SK-N-MC (cell line): ENCODE results near the gene CCDC81.

Experiments
- DNase-seq: peaks from one replicate; pipeline ENCODE4 v3.0.0-alpha.2; 2011; ENCODE audit warnings: low read depth, low spot score
- H3K27ac ChIP-seq: fragments of 200-600 bp; sonication (generic); 2 replicates; pipeline ENCODE4 v1.5.1; 2016; ENCODE audit warnings: mixed run types
- H3K36me3 ChIP-seq: fragments of 200-600 bp; sonication (generic); 2 replicates; pipeline ENCODE4 v1.6.1; 2017; ENCODE audit warnings: antibody characterized with exemption, low read length, mixed read lengths; ENCODE audit not compliant: insufficient read depth
- H3K4me3 ChIP-seq: fragments of 200-600 bp; sonication (generic); 2 replicates; pipeline ENCODE4 v1.5.1; 2016
- H3K9ac ChIP-seq: fragments of 200-600 bp; sonication (generic); 2 replicates; pipeline ENCODE4 v1.8.0; 2017; ENCODE audit warnings: mixed run types, mixed read lengths; ENCODE audit not compliant: insufficient read length
- H3K9me3 ChIP-seq: fragments of 200-600 bp; sonication (generic); 2 replicates; pipeline ENCODE4 v1.6.1; 2017; ENCODE audit warnings: low read depth, mild to moderate bottlenecking, antibody characterized with exemption, low read length, moderate library complexity, mixed read lengths
- EZH2 ChIP-seq: fragments of 200-600 bp; sonication (generic); IDR thresholded peaks from one replicate; pipeline ENCODE4 v1.6.1; 2017; ENCODE audit warnings: antibody characterized with exemption
- FOXP2 ChIP-seq: optimal IDR thresholded peaks from 2 replicates; pipeline ENCODE3; 2011; ENCODE audit warnings: mild to moderate bottlenecking, moderate library complexity; ENCODE audit not compliant: insufficient read depth; ENCODE audit errors: extremely low read length, control extremely low read depth
- POLR2AphosphoS5 ChIP-seq: IDR thresholded peaks from 2 replicates; pipeline ENCODE4 v1.6.1; 2012; ENCODE audit warnings: mild to moderate bottlenecking, low read depth, low read length, borderline replicate concordance

Gene CCDC81

DNA sequence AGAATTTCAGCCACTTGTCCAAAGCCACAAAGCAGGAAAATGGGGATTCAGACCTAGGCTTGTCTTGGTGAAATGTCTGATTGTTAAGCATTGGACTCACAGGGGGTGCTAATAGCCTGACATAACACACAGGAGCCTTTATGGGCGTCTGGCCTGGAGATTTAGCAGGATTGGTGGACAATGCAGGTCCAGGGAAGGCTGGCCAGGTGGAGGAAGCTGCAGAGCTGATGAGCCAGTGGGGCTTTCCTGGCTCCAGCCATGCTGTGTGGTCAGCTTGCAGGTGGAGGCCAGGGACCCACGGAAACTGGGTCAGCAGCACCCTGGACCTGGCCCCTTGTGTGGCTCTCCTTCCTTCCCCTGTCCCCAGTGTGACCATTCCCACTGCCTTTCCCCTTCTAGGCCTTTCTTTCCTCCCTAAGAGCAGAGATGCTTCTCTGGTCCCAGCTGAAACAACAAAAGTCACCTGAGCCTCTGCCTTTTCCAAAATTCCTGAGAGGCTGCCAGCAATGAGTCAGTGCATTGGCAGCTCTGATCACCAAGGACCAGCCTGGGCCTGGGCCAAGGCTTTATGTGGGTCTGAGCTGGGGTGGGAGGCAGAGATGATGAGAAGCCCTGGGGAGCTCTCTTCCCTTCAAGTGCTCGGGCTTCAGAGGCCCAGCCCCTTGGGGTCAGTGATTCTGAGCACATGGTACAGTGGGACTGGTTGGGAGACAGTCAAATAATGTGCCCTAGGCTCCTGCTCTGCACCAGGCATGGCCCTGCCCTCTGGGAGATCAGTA lies 85.2 kb downstream of the CCDC81 start:
- TF ChIP-seq POLR2AphosphoS5 (no peak), EZH2 (no peak), FOXP2 (no peak)
- DNase-seq, result no peak
- no peak overlapping the region for H3K27ac ChIP-seq
- no peak overlapping the region for H3K9ac ChIP-seq
- H3K4me3 ChIP-seq, result no peak overlapping the region
- no peaks in the 10 kb centered on the region for H3K36me3 ChIP-seq
- no peaks in the 10 kb centered on the region for H3K9me3 ChIP-seq

DNA sequence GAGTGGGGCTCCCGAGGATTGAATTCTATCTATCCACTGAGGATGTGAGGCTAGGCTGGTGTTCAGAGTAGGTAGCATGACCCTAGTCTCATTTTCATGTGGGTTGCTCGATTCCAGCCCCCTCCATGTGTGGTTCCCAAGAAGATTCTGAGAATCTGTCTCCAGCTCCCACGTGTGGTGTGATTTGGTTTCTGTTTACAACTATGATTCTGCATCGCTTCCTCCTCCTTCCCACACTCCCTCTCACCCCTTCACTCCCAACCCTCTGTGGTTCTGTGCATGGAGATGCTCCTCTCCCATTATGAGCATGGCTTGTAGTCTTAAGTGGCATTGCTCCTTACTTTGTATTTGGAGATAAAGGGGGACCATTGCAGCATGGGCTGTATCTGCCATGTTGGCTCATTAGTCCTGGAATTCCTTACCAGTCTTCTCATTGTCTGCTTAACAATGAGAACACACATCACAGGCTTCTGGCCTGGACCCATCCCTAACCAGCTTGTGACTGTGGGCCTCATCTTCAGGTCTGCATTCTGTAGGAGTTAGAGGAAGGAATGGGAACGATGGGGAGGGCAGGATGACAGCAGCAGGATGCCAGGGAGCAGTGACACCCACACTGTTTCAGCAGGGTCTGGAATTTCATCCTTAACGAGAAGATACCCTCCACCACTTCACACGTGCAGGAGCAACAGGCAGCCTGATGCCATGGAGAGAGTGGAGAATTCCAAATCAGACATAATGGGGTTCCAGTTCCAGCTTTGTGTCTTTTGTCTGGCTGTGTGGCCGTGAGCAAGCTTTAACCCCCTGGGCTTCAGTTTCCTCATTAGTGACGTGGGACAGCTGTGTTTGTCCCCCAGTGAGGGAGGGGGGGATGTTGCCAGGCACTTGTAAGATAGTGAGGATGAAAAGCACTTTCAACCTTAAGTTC lies 86.0 kb downstream of the CCDC81 start:
- H3K9ac ChIP-seq, result no peak overlapping the region
- no peak overlapping the region for H3K4me3 ChIP-seq
- H3K27ac ChIP-seq, result no peak overlapping the region
- no peak for TF ChIP-seq EZH2
- TF ChIP-seq POLR2AphosphoS5, result no peak
- no peak for TF ChIP-seq FOXP2
- no peaks in the 10 kb centered on the region for H3K9me3 ChIP-seq
- no peak for DNase-seq
- H3K36me3 ChIP-seq, result no peaks in the 10 kb centered on the region

DNA sequence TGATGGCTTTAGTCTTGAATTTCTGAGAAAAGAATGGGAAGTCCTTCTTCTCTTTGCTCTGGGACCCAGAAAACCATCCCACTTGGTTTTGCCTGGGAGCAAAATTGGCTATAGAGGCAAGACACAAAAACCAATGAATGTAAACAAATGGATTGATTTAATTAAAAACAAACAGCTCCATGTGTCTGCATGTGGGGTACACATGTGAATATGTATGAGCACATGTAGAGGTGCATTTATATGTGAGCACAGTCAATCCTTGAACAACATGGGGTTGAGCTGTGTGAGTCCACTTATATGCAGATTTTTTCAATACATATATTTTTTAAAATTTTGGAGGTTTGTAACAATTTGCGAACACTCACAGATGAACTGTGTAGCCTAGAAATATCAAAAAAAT lies 87.2 kb downstream of the CCDC81 start:
- DNase-seq, result no peak
- no peak overlapping the region for H3K9ac ChIP-seq
- no peaks in the 10 kb centered on the region for H3K36me3 ChIP-seq
- H3K4me3 ChIP-seq, result no peak overlapping the region
- H3K9me3 ChIP-seq, result no peaks in the 10 kb centered on the region
- TF ChIP-seq EZH2 (no peak), POLR2AphosphoS5 (no peak), FOXP2 (no peak)
- H3K27ac ChIP-seq, result no peak overlapping the region

DNA sequence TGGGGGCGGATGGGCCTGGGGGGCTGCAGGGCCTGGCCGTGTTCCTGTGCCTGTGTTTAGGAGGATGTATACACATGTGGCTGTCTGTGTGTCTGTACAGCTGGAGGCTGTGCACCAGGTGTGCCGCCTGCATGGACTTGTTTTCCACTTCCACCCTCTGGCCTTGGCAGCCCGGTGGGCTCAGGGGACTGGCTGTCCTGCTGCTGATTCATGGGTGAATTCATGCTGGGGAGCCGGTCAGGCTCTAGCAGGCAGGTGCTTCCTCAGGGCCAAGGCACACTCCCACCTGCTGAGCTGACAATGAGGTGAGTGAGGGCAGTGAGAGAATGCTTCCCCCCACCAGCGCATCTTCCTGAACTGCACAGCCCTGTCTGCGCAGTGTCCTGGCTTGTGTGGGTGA lies 88.4 kb downstream of the CCDC81 start:
- TF ChIP-seq POLR2AphosphoS5 (no peak), EZH2 (no peak), FOXP2 (no peak)
- Histone ChIP-seq H3K9me3 (no peaks in the 10 kb centered on the region), H3K9ac (no peak overlapping the region), H3K36me3 (no peaks in the 10 kb centered on the region), H3K4me3 (no peak overlapping the region), H3K27ac (no peak overlapping the region)
- no peak for DNase-seq

DNA sequence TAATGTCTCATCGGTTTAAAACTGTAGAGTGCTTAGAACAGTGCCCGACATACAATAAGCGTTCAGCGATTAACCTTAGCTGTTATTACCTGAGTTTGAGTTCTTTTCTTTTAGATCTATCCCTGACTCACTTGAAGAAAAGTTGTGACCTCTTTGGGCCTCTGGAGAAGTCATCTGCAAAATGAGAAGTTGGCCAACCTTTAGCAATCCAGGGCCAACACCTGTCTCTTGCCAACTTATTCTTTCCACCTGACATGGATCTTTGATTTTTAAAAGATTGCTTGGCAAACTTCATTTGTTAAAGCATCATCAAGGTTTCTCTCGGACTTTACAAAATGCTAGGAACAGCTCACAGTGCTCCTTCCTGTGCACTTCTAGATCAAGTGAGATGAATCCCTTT lies 89.3 kb downstream of the CCDC81 start:
- Histone ChIP-seq H3K36me3 (no peaks in the 10 kb centered on the region), H3K9me3 (no peaks in the 10 kb centered on the region), H3K27ac (no peak overlapping the region), H3K4me3 (no peak overlapping the region), H3K9ac (no peak overlapping the region)
- TF ChIP-seq FOXP2, result no peak
- no peak for TF ChIP-seq POLR2AphosphoS5
- TF ChIP-seq EZH2, result no peak
- DNase-seq, result no peak

DNA sequence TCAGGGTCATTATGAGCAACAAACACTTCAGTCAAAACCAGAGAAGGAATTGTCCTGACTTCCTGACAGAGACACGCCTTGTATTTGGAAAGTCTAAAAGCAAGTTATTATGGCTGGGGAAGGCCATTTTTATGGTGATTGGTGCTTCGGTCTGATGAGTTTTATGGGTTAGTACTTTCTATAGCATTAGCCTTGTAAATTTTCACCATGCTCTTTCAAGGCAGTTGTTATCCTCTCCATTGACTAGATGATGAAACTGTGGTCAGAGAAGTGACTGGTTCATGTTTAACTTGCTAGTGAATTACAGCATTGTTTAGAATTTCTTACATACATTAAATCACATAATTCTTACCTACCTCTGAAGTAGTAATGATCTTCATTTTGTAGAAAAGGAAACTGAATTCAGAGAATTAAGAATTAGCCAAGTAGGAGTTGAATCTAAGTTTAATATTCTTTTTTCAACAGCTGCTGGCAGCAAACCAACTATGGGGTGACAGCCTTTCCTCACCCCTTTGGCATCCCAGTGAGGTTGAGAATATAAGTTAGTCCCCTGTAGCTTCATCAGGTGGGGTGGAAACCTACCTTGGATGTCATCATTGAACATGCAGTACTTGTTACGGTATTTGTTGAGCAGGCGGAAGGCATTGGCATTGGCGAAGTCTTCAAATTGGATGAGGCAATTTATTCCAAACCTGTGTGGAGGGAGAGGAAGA lies 90.0 kb downstream of the CCDC81 start:
- no peak for DNase-seq
- Histone ChIP-seq H3K9ac (no peak overlapping the region), H3K36me3 (no peaks in the 10 kb centered on the region), H3K9me3 (no peaks in the 10 kb centered on the region), H3K4me3 (no peak overlapping the region), H3K27ac (no peak overlapping the region)
- no peak for TF ChIP-seq FOXP2
- no peak for TF ChIP-seq EZH2
- TF ChIP-seq POLR2AphosphoS5, result no peak

DNA sequence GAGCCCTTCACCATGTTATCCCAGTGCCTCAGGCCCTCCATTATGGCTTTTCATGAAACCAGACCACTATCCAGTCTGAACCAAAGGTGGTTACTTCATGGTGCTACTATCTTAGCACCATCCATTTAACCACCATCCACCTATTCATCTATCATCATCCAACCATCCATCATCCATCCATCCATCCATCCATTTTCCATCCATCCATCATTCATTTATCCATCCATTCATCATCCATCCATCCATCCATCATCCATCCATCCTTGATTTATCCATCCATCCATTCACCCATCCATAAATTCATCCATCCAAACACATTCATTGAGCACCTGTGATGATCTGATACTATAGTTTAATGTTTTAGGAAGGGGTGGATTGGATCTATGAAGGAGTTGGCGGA lies 93.5 kb downstream of the CCDC81 start:
- Histone ChIP-seq H3K27ac (no peak overlapping the region), H3K36me3 (no peaks in the 10 kb centered on the region), H3K4me3 (no peak overlapping the region), H3K9me3 (no peaks in the 10 kb centered on the region), H3K9ac (no peak overlapping the region)
- no peak for TF ChIP-seq FOXP2
- TF ChIP-seq POLR2AphosphoS5, result no peak
- TF ChIP-seq EZH2, result no peak
- DNase-seq, result no peak
